AG09309 (cell line): Measurements from ENCODE around the gene NFIC.
A peak's percentile ranks its signal among the peaks of the same experiment; 100 is the strongest.

Experiments used
- DNase-seq: peaks from one replicate; pipeline ENCODE4 v3.0.0-alpha.2; 2010; ENCODE audit warnings: low read depth
- H3K4me3 ChIP-seq: 2 replicates; pipeline ENCODE4 v1.5.1; 2011; ENCODE audit warnings: mild to moderate bottlenecking, low read depth, low read length, moderate library complexity; ENCODE audit not compliant: control insufficient read depth
- TF ChIP-seq, protein P1 (sequence below): IDR thresholded peaks from 2 replicates; pipeline ENCODE4 v1.5.1; 2011; ENCODE audit warnings: mild to moderate bottlenecking, low read depth, low read length, inconsistent platforms; ENCODE audit not compliant: insufficient read depth, control insufficient read depth; ENCODE audit errors: missing control alignments

The NFIC gene

DNA sequence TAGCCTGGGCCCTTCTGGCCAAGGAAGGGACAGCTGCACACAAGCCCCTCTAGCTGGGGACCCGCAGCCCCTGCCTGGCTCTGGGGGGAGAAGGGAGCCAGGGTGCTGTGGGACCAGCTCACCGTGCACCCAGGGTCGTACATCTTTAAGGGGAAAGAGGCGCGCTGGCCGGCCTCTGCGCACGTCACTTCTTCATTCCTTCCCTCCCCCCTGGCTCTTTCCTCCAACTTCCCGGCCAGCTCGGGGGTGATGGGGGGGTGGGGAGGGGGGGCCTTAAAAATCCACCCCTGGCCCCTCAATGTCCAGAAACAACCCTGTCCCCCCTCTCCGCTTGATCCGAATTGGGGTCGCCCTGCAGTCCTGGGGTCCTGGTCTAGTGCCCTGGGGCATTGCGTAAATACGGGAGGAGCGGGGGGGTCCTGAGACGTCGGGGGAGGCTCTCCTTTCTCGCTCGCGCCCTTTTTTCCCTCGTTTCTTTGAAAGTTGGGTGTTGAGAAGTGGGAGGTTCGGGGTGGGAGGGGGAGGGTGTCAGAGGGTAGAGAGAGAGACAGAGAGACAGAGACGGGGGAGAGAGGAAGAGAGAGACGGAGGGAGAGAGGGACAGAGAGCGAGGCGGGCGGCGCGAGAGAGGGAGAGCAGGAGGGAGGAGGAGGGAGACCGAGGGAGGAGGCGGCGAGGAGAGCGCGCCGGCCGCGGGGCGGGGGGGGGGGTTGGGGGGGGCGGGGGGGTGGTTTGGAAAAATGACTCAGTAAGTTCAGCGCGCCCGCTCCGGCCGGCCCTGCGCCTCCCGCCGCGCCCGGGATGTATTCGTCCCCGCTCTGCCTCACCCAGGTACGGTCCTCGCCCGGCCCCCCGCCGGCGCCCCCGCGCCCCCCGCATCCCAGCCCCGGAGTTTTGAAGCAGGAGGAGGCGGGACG, at the start of gene NFIC:
NFIC (plus strand) TSS at position 748 of the 917 bp plus-strand sequence; CDS start at position 802, 54 bp downstream.
- DNase-seq = peak; percentile 52
- TF ChIP-seq, protein P1, sequence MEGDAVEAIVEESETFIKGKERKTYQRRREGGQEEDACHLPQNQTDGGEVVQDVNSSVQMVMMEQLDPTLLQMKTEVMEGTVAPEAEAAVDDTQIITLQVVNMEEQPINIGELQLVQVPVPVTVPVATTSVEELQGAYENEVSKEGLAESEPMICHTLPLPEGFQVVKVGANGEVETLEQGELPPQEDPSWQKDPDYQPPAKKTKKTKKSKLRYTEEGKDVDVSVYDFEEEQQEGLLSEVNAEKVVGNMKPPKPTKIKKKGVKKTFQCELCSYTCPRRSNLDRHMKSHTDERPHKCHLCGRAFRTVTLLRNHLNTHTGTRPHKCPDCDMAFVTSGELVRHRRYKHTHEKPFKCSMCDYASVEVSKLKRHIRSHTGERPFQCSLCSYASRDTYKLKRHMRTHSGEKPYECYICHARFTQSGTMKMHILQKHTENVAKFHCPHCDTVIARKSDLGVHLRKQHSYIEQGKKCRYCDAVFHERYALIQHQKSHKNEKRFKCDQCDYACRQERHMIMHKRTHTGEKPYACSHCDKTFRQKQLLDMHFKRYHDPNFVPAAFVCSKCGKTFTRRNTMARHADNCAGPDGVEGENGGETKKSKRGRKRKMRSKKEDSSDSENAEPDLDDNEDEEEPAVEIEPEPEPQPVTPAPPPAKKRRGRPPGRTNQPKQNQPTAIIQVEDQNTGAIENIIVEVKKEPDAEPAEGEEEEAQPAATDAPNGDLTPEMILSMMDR = no peak
- peak within 1 kb of the TSS; percentile 69 for H3K4me3 ChIP-seq

DNA sequence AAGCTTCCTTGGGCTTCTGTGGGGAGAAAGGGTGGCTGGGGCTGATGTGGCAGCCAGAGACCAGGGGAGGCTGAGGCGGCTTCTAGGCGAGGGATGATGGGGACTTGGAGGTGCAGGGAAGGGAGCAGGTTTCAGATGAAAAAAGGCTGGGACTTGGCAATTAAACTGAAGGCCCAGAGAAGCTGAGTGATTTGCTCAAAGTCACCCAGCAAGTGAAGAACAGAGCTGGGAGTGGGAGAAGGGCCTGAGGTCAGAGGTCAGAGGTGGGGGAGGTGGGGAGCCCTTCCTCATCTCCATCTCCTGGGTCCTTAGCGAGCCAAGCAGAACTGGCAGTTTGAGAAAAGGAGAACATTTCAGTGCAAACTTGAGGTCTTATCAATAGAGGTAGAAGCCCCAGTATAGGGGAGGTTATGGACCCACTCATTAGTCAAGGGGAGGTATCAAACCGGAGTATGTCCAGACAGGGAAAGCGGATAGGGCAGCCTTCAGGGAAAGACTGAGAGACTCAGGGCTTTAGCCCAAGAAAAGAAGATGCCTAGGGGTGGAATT, 49.6 kb upstream of the NFIC start:
- DNase-seq = no peak
- TF ChIP-seq, protein P1 = no peak
- no peak overlapping the region for H3K4me3 ChIP-seq

DNA sequence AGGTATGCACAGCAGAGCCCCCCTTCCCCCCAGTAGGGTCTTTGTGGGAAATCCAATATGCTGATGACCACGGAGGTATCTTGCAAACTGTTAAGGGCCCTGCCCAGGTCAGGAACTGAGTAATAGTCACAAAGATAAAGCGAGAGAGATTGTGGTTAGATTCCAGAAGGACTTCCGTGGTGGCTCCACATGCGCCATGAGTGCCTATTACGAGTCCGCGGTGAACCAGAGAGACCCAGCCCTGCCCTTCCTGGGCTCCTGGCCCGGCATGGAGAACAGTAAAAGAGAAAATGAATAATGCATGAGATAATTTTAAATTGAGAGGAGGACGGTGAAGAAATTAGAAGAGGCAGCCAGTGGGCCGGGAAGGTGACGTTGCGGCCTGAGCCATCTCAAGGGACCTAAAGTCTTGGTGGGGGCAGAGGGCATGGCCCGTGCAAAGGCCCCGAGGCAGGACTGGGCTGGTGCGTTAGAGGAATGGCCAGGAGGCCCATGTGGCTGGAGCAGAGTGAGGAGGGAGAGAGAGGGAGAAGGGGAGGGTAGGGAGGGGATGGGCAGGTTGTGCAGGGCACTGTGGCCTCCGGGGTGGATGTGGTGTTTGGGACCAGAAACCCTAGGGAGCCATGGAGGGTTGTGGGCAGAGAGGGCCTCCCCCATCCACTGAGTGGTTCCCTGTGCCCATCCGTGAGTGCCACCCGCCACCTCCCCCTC, 46.6 kb upstream of the NFIC start:
- TF ChIP-seq, protein P1 = no peak
- no peak overlapping the region for H3K4me3 ChIP-seq
- no peak for DNase-seq

DNA sequence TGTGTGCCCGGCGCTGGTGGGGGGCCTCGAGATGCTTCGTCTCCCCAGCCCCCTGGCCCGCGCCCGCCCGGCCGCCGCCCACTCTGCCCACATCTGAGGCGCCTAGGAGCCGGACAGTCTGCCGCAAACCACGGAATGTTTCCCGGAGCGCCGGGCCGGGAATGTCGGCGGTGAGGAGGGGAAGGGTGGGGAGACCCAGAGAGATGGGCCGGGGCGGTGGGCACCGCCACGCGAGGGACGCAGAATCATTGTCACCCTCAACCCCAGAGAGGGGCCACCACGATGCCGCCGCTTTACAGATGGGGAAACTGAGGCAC, 46.1 kb upstream of the NFIC start:
- no peak overlapping the region for H3K4me3 ChIP-seq
- DNase-seq = no peak
- TF ChIP-seq, protein P1 = no peak

DNA sequence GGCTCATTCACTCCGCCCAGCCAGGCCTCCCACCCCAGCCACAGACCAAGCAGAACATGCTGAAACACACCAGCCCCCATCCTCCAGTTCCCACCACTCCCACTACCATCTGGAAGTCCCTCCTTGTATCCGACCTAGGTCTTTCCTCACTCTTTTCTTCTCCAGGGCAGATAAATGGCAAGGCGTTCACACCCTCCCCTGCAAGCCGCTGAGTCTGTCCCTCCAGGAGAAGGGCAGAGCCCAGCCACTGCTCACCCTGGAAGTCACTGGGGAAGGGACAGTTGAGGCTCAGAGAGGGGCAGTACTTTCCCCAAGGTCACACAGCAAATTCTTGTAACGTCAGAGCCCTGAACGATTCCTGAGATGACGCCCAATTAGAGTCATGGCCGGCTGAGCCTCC, 45.5 kb upstream of the NFIC start:
- TF ChIP-seq, protein P1 = no peak
- no peak for DNase-seq

DNA sequence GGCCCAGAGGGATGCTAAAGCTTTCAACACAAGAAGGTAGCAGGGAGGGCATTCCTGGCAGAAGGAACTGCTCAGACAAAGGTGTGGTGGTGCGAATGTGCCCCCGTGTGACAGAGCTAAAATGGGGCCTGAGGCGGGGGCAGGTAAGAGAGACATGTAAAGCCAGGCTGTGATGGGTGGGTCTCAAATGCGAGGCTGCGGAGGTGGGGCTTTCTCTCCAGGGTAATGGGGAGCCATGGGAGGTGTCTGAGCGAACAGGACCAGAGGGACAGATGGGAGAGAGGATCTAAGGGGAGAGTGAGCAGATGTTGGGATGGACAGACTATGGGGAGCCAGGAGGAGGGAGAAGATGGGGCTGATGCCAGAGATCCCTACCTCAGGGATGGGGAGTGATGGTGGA, 44.7 kb upstream of the NFIC start:
- TF ChIP-seq, protein P1 = no peak
- DNase-seq = no peak
- H3K4me3 ChIP-seq = no peak overlapping the region

More for the DNA sequence above, 45.5 kb upstream of the NFIC start:
- H3K4me3 ChIP-seq = no peak overlapping the region
